ENCODE measurements around the gene LTA. TPM values are rescaled to one million over a fixed set of nuclear protein-coding genes. Genes with fewer than 3 reads are reported as not detected.
A peak's percentile ranks its signal among the peaks of the same experiment; 100 is the strongest.

Gene LTA
- total RNA-seq, 1 donor from 2014 or later: not detected

DNA sequence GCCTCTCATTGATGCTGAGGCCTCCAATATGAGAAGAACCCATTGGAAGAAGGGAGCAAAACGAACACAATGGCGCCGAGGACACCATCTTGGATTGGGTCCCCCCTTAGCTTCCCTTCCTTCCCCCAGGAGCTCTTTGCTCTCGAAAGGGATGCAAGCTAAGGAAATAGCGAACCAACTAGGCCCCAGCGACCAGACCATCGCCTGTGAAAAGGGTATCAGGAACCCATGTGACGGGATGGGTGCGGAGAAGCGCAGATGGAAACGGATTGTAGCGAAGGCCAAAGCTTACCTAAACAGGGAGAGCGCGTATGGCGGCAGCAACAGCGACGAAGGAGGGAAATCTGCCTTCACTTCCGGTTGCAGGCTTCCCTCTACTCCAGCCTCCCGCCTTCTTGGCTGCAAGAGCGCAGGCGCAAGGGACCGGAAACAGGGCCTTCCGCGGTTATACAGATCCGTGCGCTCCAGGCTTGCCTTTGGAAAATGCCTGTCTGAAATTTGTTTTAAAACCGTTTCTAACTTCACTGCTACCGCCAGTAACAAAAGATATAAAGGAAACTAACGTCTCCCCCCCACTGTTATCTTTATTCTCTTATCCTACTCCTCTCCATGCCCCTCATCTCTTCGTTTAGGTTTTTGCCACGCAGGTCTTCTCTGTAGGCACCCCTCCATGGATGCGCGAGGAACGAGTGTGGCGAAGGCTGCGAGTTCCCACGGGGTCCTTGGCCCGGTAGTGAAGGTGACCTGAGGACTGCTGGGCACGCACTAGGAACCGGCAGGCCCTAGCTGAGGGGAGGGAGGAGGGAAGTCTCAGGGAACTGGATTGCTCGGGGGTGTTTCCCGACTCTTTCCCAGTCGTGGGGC lies 30.2 kb upstream of the LTA start, which contains the start of gene DDX39B:
DDX39B (minus strand) TSS at position 346 of the 864 bp plus-strand sequence. CDS start 1,471 bp downstream, outside the sequence.
- Mint-ChIP-seq H3K4me3 (ENCODE audit: unreplicated experiment) (peak within 1 kb of the TSS; percentile 96), H3K9me3 (ENCODE audit: unreplicated experiment) (no peaks in the 10 kb centered on the region), H3K27ac (ENCODE audit: unreplicated experiment) (peak within 1 kb of the TSS; percentile 99), H3K4me1 (ENCODE audit: unreplicated experiment) (peaks cover 50% of the 10 kb centered on the region), H3K36me3 (ENCODE audit: unreplicated experiment) (peaks cover 28% of the 10 kb centered on the region), H3K27me3 (ENCODE audit: unreplicated experiment) (no peaks in the 10 kb centered on the region)
- DNase-seq (ENCODE audit: extremely low spot score, unreplicated experiment): peak; percentile 97
- TF ChIP-seq CTCF (IDR thresholded peaks at IDR 0.05): no peak

DNA sequence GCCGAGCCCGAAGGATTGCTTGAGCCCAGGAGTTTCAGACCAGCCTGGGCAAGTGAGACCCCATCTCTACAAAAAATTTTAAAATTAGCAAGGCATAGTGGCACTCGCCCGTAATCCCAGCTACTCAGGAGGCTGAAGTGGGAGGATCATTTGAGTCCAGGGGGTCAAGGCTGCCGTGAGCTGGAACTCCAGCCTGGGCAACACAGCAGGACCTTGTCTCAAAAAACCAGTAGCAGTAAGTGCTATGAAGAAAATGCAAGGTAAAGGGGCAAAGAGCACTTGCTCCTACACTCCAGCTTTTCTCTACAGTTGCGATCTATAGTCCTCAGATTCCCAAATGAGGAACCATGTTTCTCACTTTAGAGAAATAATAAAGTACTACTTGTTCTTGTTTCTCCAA lies 28.4 kb upstream of the LTA start:
- no peaks in the 10 kb centered on the region for H3K9me3 Mint-ChIP-seq (ENCODE audit: unreplicated experiment)
- peaks cover 59% of the 10 kb centered on the region for H3K4me1 Mint-ChIP-seq (ENCODE audit: unreplicated experiment)
- H3K36me3 Mint-ChIP-seq (ENCODE audit: unreplicated experiment): peaks cover 20% of the 10 kb centered on the region
- H3K27ac Mint-ChIP-seq (ENCODE audit: unreplicated experiment): peak overlapping the region; percentile 99
- TF ChIP-seq CTCF (IDR thresholded peaks at IDR 0.05): no peak
- H3K27me3 Mint-ChIP-seq (ENCODE audit: unreplicated experiment): no peaks in the 10 kb centered on the region
- no peak for DNase-seq (ENCODE audit: extremely low spot score, unreplicated experiment)
- H3K4me3 Mint-ChIP-seq (ENCODE audit: unreplicated experiment): no peak overlapping the region

DNA sequence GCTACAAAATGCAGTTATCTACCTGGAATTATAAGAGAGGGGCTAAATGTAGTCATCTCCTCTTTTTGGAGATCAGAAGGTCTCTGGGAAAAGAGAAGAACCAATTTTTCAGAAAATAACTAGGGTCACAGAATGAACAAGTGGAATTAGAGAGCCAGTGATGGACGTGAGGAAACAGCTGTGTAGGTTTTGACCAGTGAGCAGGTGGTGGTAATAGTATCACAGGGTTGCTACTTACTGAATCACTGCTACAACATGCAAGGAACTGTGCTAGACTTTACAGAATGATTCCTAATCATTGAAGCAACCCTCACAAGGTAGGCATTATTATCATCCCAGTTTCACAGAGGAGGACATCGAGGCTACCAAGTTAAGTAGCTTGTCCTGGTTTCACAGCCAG lies 27.4 kb upstream of the LTA start:
- peak overlapping the region; percentile 23 for H3K4me3 Mint-ChIP-seq (ENCODE audit: unreplicated experiment)
- no peaks in the 10 kb centered on the region for H3K27me3 Mint-ChIP-seq (ENCODE audit: unreplicated experiment)
- peaks cover 16% of the 10 kb centered on the region for H3K36me3 Mint-ChIP-seq (ENCODE audit: unreplicated experiment)
- no peak for TF ChIP-seq CTCF (IDR thresholded peaks at IDR 0.05)
- no peak for DNase-seq (ENCODE audit: extremely low spot score, unreplicated experiment)
- no peaks in the 10 kb centered on the region for H3K9me3 Mint-ChIP-seq (ENCODE audit: unreplicated experiment)
- H3K27ac Mint-ChIP-seq (ENCODE audit: unreplicated experiment): peak overlapping the region; percentile 58
- H3K4me1 Mint-ChIP-seq (ENCODE audit: unreplicated experiment): peaks cover 53% of the 10 kb centered on the region

DNA sequence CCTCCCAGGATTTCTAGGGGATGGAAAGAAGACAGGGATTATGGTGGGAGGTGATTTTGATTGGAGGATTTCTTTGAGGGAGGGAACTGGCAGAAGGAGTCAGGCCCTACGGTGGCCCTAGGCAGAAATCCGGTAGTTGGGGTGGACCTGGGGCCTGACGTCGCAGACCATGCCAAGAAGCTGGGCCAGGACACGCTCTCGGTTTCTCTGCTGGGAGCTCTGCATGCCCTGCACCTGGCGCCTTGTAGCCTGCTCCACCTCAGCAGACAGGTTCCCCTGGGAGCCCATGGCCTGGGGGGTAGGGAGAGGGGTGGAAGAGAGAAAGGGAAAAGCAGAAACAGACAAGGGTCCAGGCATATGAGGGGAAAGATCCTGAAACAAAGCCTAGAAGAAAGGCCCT lies 26.8 kb upstream of the LTA start:
- DNase-seq (ENCODE audit: extremely low spot score, unreplicated experiment): no peak

More for the DNA sequence above, 26.8 kb upstream of the LTA start:
- peaks cover 49% of the 10 kb centered on the region for H3K4me1 Mint-ChIP-seq (ENCODE audit: unreplicated experiment)
- no peaks in the 10 kb centered on the region for H3K27me3 Mint-ChIP-seq (ENCODE audit: unreplicated experiment)
- no peaks in the 10 kb centered on the region for H3K9me3 Mint-ChIP-seq (ENCODE audit: unreplicated experiment)
- no peak overlapping the region for H3K27ac Mint-ChIP-seq (ENCODE audit: unreplicated experiment)
- peak overlapping the region; percentile 86 for H3K4me3 Mint-ChIP-seq (ENCODE audit: unreplicated experiment)
- H3K36me3 Mint-ChIP-seq (ENCODE audit: unreplicated experiment): peaks cover 12% of the 10 kb centered on the region
- TF ChIP-seq CTCF (IDR thresholded peaks at IDR 0.05): no peak
